WTC11 (cell line): ENCODE data around the gene POLG. TPM values are rescaled to one million over a fixed set of nuclear protein-coding genes. Genes with fewer than 3 reads are reported as not detected.
A peak's percentile ranks its signal among the peaks of the same experiment; 100 is the strongest.

Experiments used
- ATAC-seq: fragments of 200-7000 bp; cut with Tn5 transposase; 2 replicates; pipeline ENCODE4 v1.10.0; 2021; ENCODE audit warnings: mild to moderate bottlenecking, moderate library complexity
- CTCF ChIA-PET: fragments of 300-600 bp; sonication (Branson Sonifier 250); formaldehyde crosslinking; loops from one replicate; lab custom pipeline; 2021; ENCODE audit warnings: antibody characterized with exemption; lab: Charles Lee
- POLR2A ChIA-PET: fragments of 350-600 bp; sonication (Branson Sonifier 250); formaldehyde crosslinking; loops from one replicate; lab custom pipeline; 2021; ENCODE audit warnings: antibody characterized with exemption; lab: Charles Lee
- DNase-seq: peaks from one replicate; pipeline ENCODE4 v3.0.0; 2021; ENCODE audit warnings: low spot score
- H3K27ac Mint-ChIP-seq: 2 replicates; pipeline ENCODE4 v1.8.0; 2021; ENCODE audit warnings: mixed read lengths
- H3K27me3 Mint-ChIP-seq: 2 replicates; pipeline ENCODE4 v1.8.0; 2021; ENCODE audit warnings: low read depth, mild to moderate bottlenecking, moderate library complexity, mixed read lengths
- H3K36me3 Mint-ChIP-seq: 2 replicates; pipeline ENCODE4 v1.8.0; 2021; ENCODE audit warnings: mixed read lengths
- H3K4me1 Mint-ChIP-seq: 2 replicates; pipeline ENCODE4 v1.8.0; 2022; ENCODE audit warnings: mixed read lengths
- H3K4me3 Mint-ChIP-seq: 2 replicates; pipeline ENCODE4 v1.8.0; 2021; ENCODE audit warnings: mild to moderate bottlenecking, moderate library complexity, mixed read lengths
- H3K9me3 Mint-ChIP-seq: 2 replicates; pipeline ENCODE4 v1.8.0; 2021; ENCODE audit warnings: mixed read lengths
- CDX4 ChIP-seq: fragments of 250-450 bp; sonication (Bioruptor Pico); IDR thresholded peaks from 2 replicates; pipeline ENCODE4 v1.9.0; 2021; ENCODE audit warnings: moderate library complexity, mild to moderate bottlenecking, inconsistent platforms, borderline replicate concordance
- CREM ChIP-seq: sonication (generic); formaldehyde crosslinking; IDR thresholded peaks from 2 replicates; pipeline ENCODE4 v1.8.1; 2022; ENCODE audit warnings: mild to moderate bottlenecking, missing genetic modification reagents, moderate library complexity
- E2F5 ChIP-seq: sonication (generic); formaldehyde crosslinking; IDR thresholded peaks from 2 replicates; pipeline ENCODE4 v1.8.1; 2022; ENCODE audit warnings: mild to moderate bottlenecking, moderate library complexity, missing genetic modification reagents
- ETV6 ChIP-seq: sonication (generic); formaldehyde crosslinking; IDR thresholded peaks from 2 replicates; pipeline ENCODE4 v1.8.1; 2022; ENCODE audit warnings: mild to moderate bottlenecking, missing genetic modification reagents
- GRHL2 ChIP-seq: fragments of 250-450 bp; sonication (Bioruptor Pico); IDR thresholded peaks from 2 replicates; pipeline ENCODE4 v1.8.0; 2022; ENCODE audit warnings: mild to moderate bottlenecking, moderate library complexity; ENCODE audit not compliant: insufficient replicate concordance, severe bottlenecking
- GTF2I ChIP-seq: fragments of 250-450 bp; sonication (Bioruptor Pico); conservative IDR thresholded peaks from 2 replicates; pipeline ENCODE4 v1.4.0; 2021; ENCODE audit warnings: mild to moderate bottlenecking
- HMGA2 ChIP-seq: fragments of 250-450 bp; sonication (Bioruptor Pico); IDR thresholded peaks from 2 replicates; pipeline ENCODE4 v1.4.0; 2021; ENCODE audit warnings: mild to moderate bottlenecking, moderate library complexity
- IRF2 ChIP-seq: sonication (generic); formaldehyde crosslinking; IDR thresholded peaks from 2 replicates; pipeline ENCODE4 v1.8.0; 2022; ENCODE audit warnings: low read depth, missing genetic modification reagents, borderline replicate concordance
- KAT7 ChIP-seq: sonication (generic); formaldehyde crosslinking; IDR thresholded peaks from 2 replicates; pipeline ENCODE4 v1.8.1; 2023; ENCODE audit warnings: missing genetic modification reagents, mild to moderate bottlenecking, borderline replicate concordance
- MXD4 ChIP-seq: fragments of 250-450 bp; sonication (Bioruptor Pico); IDR thresholded peaks from 2 replicates; pipeline ENCODE4 v1.8.0; 2021; ENCODE audit warnings: mild to moderate bottlenecking, moderate library complexity, borderline replicate concordance
- TCF7 ChIP-seq: sonication (generic); formaldehyde crosslinking; IDR thresholded peaks from 2 replicates; pipeline ENCODE4 v1.8.0; 2022; ENCODE audit warnings: mild to moderate bottlenecking, low read depth, missing genetic modification reagents, moderate library complexity
- USF2 ChIP-seq: sonication (generic); formaldehyde crosslinking; IDR thresholded peaks from 2 replicates; pipeline ENCODE4 v1.8.1; 2023; ENCODE audit warnings: mild to moderate bottlenecking, missing genetic modification reagents, moderate library complexity
- ZNF423 ChIP-seq: fragments of 250-450 bp; sonication (Bioruptor Pico); IDR thresholded peaks from 2 replicates; pipeline ENCODE4 v2.1.2; 2022; ENCODE audit warnings: mild to moderate bottlenecking, moderate library complexity
- total RNA-seq: library from RNA; stranded (reverse); gene quantifications from 3 replicates; pipeline ENCODE4 v1.2.3, GENCODE V29; 2021
- TF ChIP-seq, protein P1 (sequence below): sonication (generic); formaldehyde crosslinking; IDR thresholded peaks from 2 replicates; pipeline ENCODE4 v1.8.1; 2023; ENCODE audit warnings: mild to moderate bottlenecking, missing genetic modification reagents, moderate library complexity
- TF ChIP-seq, protein P2 (sequence below): sonication (generic); formaldehyde crosslinking; IDR thresholded peaks from 2 replicates; pipeline ENCODE4 v1.8.1; 2022; ENCODE audit warnings: mild to moderate bottlenecking, missing genetic modification reagents, moderate library complexity, borderline replicate concordance
- TF ChIP-seq, protein P3 (sequence below): fragments of 250-450 bp; sonication (Bioruptor Pico); IDR thresholded peaks from 2 replicates; pipeline ENCODE4 v1.8.0; 2021; ENCODE audit warnings: mild to moderate bottlenecking
- TF ChIP-seq, protein P4 (sequence below): fragments of 250-450 bp; sonication (Bioruptor Pico); conservative IDR thresholded peaks from 2 replicates; pipeline ENCODE4 v1.9.0; 2021; ENCODE audit warnings: mild to moderate bottlenecking

The POLG gene
- total RNA-seq, 1 experiment from 2014 or later: 76.2 TPM

DNA sequence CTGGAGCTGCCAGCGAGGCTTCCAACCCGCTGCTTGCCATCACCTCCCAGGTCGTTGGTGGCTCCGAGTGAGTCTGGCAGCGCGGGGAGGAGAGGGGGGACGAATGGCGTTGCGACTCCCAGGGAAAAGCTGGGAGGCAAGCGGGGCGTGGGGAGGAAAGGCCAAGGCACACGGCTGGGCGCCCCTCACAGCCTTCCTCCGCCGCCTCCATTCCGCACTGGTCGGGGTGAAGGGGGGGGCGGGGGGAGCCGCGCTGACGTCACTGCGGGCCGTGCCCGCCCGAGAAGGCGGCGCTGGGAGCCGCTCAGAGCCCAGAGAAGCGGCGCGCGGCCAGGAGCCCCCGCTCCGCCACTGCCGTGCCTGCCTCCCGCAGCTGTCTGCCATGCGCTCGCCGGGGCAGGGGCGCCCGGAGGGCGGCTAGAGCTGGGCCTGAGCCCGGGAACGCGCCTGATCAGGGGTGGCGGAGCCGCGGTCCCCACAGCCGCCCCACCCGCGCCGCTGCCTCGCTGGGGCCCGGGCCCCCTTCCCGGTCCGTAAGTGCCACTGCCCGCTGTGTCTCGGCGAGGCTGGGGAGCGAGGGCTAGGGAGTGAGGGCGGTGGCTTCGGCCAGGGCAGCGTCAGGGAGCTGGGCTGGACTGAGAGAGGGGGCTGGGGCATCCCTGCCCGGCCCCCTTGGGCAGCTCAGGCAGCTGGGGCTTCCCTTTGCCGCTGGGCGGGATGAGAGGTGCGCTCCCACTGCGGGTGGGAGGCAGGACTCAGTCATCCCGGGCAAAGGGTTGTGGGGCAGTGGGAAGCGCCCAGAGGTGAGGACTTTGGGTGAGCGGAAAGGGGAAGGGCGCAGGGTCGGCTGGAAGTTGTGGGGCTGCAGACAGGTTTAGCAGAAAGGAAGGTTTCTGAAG lies 27.8 kb upstream of the POLG start:
- Mint-ChIP-seq H3K9me3 (no peaks in the 10 kb centered on the region), H3K4me1 (peaks cover 19% of the 10 kb centered on the region), H3K36me3 (no peaks in the 10 kb centered on the region; the same call in 1 of the 2 replicates), H3K27me3 (peaks cover 98% of the 10 kb centered on the region), H3K4me3 (no peak overlapping the region), H3K27ac (no peak overlapping the region)
- no peak for DNase-seq
- no peak for TF ChIP-seq USF2
- 0 out of 2 replicates have a peak, but pooled peaks have one; percentile 18 for TF ChIP-seq CREM (CRISPR knock-in tag)
- ChIA-PET CTCF (interaction anchor here (0.9 to 7.2 kb wide), 6 partner anchors 15 to 110 kb away, joined by 5 to 133 read pairs (median 17); no protein-coding TSS in a partner anchor), POLR2A (no interaction called here)
- no peak for ATAC-seq

- DNase-seq (peak; percentile 86), ATAC-seq (peak; percentile 64)
- H3K9me3 Mint-ChIP-seq: no peaks in the 10 kb centered on the region
- H3K4me3 Mint-ChIP-seq: peak overlapping the region; percentile 14; the same call in 1 of the 2 replicates
- H3K27ac Mint-ChIP-seq: no peak overlapping the region
- ChIA-PET POLR2A (interaction anchor here (0.6 kb wide), 1 partner anchor 109 kb away, joined by 5 read pairs; no protein-coding TSS in a partner anchor), CTCF (interaction anchor here (0.9 to 7.2 kb wide), 8 partner anchors 16 to 111 kb away, joined by 5 to 142 read pairs (median 48); no protein-coding TSS in a partner anchor)
- peaks cover 98% of the 10 kb centered on the region for H3K27me3 Mint-ChIP-seq
- peaks cover 18% of the 10 kb centered on the region for H3K4me1 Mint-ChIP-seq
- no peaks in the 10 kb centered on the region; the same call in 1 of the 2 replicates for H3K36me3 Mint-ChIP-seq
- TF ChIP-seq, protein P1, sequence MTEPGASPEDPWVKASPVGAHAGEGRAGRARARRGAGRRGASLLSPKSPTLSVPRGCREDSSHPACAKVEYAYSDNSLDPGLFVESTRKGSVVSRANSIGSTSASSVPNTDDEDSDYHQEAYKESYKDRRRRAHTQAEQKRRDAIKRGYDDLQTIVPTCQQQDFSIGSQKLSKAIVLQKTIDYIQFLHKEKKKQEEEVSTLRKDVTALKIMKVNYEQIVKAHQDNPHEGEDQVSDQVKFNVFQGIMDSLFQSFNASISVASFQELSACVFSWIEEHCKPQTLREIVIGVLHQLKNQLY (CRISPR knock-in tag): no peak
- TF ChIP-seq, protein P2, sequence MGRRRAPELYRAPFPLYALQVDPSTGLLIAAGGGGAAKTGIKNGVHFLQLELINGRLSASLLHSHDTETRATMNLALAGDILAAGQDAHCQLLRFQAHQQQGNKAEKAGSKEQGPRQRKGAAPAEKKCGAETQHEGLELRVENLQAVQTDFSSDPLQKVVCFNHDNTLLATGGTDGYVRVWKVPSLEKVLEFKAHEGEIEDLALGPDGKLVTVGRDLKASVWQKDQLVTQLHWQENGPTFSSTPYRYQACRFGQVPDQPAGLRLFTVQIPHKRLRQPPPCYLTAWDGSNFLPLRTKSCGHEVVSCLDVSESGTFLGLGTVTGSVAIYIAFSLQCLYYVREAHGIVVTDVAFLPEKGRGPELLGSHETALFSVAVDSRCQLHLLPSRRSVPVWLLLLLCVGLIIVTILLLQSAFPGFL: no peak
- TF ChIP-seq KAT7 (CRISPR knock-in tag) (0 out of 2 replicates have a peak, but pooled peaks have one; percentile 80), HMGA2 (no peak), E2F5 (CRISPR knock-in tag) (0 out of 2 replicates have a peak, but pooled peaks have one; percentile 44), ZNF423 (CRISPR knock-in tag) (peak; percentile 65; the same call in 1 of the 2 replicates), ETV6 (CRISPR knock-in tag) (peak; percentile 55), GRHL2 (CRISPR knock-in tag) (no peak), GTF2I (CRISPR knock-in tag) (no peak), TCF7 (peak; percentile 87; the same call in 1 of the 2 replicates), CDX4 (CRISPR knock-in tag) (no peak), MXD4 (CRISPR knock-in tag) (no peak), IRF2 (CRISPR knock-in tag) (peak; percentile 81; the same call in 1 of the 2 replicates), USF2 (0 out of 2 replicates have a peak, but pooled peaks have one; percentile 13)
- TF ChIP-seq, protein P3, sequence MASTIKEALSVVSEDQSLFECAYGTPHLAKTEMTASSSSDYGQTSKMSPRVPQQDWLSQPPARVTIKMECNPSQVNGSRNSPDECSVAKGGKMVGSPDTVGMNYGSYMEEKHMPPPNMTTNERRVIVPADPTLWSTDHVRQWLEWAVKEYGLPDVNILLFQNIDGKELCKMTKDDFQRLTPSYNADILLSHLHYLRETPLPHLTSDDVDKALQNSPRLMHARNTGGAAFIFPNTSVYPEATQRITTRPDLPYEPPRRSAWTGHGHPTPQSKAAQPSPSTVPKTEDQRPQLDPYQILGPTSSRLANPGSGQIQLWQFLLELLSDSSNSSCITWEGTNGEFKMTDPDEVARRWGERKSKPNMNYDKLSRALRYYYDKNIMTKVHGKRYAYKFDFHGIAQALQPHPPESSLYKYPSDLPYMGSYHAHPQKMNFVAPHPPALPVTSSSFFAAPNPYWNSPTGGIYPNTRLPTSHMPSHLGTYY (CRISPR knock-in tag): no peak
- TF ChIP-seq, protein P4, sequence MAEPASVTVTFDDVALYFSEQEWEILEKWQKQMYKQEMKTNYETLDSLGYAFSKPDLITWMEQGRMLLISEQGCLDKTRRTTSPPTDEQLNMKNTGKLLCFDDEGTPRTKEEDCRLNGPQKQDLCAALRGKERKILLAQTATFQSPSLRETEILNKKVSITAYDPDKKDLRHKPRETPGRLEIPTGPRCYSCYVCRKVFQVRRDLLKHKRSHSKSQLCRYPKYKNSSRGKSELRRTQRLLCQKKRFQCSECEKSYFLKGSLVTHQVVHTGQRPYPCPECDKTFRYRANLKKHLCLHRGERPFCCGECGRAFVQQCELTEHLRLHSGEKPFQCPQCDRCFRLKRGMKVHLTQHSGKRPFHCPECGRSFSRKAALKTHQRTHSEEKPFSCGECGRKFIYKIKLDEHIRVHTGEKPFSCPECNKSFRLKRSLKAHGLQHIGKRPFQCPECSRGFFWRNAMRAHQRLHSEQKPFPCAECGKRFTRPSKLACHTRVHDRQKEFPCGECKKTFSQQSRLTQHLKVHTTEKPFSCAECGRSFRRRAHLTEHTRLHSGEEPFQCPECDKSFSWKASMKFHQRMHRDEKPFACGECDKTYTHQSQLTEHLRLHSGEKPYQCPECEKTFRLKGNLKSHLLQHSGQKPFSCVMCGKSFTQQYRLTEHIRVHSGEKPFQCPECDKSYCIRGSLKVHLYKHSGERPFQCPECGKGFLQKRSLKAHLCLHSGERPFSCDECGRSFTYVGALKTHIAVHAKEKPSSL: no peak
Measured at GRCh38 chr15:89361451-89362202, 27.0 kb upstream of the POLG start.
